Coronary artery (tissue), 2 donors: ENCODE data around the gene UMAD1.

Source experiments
- DNase-seq: peaks from one replicate; pipeline ENCODE4 v3.0.0-alpha.2; 2017; ENCODE audit warnings: low spot score
- H3K27ac ChIP-seq, 2 donors: fragments of 200-600 bp; sonication (generic); one replicate each; pipeline ENCODE4 v1.5.1; 2016 to 2019
- H3K4me3 ChIP-seq: fragments of 200-600 bp; sonication (generic); 2 replicates; pipeline ENCODE4 v1.5.1; 2016; ENCODE audit warnings: mild to moderate bottlenecking, moderate library complexity
- TF ChIP-seq, protein P1 (sequence below): fragments of 200-600 bp; sonication (generic); IDR thresholded peaks from one replicate; pipeline ENCODE4 v1.5.1; 2019; ENCODE audit warnings: antibody characterized with exemption

The UMAD1 gene

DNA sequence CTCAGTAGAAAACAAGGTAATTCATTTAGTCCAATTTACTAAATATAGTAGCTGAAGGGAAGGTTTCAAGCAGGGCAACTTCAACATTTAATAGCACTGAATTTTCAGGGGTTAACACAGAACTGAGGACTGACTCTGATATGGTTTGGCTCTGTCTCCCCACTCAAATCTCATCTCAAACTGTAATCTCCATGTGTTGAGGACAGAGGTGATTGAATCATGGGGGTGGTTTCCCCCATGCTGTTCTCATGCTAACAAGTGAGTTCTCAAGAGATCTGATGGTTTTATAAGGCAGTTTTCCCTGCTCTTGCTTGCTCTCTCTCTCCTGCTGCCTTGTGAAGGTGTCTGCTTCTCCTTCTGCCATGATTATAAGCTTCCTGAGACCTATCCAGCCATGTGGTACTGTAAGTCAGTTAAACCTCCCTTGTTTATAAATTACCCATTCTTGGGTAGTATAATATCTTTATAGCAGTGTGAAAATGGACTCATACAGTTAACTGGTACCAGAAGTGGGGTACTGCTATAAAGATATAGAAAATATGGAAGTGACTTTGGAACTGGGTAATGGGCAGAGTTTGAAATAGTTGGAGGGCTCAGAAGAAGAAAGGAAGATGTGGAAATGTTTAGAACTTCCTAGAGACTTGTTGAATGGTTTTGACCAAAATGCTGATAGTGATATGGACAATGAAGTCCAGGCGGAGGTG lies 9.8 kb upstream of the UMAD1 start:
- H3K4me3 ChIP-seq = no peak overlapping the region
- no peak for DNase-seq
- TF ChIP-seq, protein P1, sequence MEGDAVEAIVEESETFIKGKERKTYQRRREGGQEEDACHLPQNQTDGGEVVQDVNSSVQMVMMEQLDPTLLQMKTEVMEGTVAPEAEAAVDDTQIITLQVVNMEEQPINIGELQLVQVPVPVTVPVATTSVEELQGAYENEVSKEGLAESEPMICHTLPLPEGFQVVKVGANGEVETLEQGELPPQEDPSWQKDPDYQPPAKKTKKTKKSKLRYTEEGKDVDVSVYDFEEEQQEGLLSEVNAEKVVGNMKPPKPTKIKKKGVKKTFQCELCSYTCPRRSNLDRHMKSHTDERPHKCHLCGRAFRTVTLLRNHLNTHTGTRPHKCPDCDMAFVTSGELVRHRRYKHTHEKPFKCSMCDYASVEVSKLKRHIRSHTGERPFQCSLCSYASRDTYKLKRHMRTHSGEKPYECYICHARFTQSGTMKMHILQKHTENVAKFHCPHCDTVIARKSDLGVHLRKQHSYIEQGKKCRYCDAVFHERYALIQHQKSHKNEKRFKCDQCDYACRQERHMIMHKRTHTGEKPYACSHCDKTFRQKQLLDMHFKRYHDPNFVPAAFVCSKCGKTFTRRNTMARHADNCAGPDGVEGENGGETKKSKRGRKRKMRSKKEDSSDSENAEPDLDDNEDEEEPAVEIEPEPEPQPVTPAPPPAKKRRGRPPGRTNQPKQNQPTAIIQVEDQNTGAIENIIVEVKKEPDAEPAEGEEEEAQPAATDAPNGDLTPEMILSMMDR = no peak
- no peak overlapping the region for H3K27ac ChIP-seq

DNA sequence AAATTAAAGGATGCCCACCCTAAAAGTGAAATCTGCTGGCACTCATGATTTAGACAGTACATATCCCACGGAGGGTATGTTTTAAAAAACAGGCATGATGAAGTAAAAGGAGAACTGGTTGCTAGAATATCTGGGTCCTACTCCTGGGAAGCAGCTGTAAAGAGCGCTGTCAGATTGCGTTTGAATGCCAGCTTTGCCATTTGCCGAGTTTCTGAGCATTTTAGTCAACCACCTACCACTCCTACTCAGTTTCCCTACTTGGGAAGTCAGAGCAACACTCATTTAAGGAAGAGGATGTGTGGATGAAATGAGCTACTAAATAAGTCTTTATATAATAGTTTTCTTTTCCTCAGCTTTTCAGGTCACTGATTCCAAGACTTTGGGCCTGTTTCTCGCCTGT lies 1.1 kb upstream of the UMAD1 start:
- Histone ChIP-seq H3K27ac (no peak overlapping the region), H3K4me3 (peak overlapping the region; percentile 92)
- TF ChIP-seq, protein P1 = no peak
- no peak for DNase-seq

DNA sequence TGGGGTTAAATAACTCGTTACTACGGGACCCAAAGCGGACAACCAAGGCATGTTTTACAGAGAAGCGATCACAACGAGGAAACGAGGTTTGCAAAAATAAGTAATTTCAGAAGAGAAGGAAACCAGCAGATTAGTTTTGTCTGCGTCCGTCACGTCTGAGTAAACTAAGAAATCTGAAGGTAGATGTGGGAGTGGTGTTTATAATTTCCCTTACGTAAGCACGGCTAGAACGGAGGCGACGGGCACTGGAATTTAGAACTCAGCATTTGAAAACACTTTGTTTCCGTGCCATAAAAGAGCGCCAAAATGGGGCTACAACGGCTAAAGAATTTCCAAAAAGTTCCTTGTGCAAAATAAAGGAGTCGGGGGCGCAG lies 718 bp upstream of the UMAD1 start:
- TF ChIP-seq, protein P1 = no peak
- peak overlapping the region; percentile 92 for H3K4me3 ChIP-seq
- DNase-seq = no peak
- peak overlapping the region; percentile 54 to 93 for H3K27ac ChIP-seq

DNA sequence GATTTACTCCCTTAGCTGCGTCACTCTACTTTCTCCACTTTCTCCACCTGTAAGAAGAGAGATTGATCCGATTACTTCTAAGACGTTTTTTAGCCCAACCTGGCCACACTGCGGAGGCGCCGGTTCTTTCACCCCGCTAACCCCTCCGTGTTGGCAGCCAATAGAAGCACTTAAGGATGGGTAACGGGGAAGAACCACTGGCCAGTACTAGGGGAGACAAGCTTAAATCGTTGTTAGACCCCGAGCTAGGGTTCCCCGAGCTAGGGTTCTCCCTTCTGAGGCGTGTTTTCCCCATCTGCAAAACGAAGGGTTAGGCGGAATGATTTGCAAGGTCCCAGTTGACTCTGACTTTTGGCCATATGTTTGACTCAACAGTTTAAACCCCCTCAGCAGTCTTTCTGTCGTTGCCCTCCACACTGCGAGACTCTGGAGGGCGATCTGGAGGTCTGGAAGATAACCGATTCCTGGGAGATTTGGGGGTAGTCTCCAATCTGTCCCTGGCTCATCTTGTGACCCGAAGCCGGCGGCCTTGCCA lies 644 bp downstream of the UMAD1 start:
- Histone ChIP-seq H3K4me3 (peak overlapping the region; percentile 92), H3K27ac (peak overlapping the region; percentile 78 to 93)
- TF ChIP-seq, protein P1 = no peak
- no peak for DNase-seq

DNA sequence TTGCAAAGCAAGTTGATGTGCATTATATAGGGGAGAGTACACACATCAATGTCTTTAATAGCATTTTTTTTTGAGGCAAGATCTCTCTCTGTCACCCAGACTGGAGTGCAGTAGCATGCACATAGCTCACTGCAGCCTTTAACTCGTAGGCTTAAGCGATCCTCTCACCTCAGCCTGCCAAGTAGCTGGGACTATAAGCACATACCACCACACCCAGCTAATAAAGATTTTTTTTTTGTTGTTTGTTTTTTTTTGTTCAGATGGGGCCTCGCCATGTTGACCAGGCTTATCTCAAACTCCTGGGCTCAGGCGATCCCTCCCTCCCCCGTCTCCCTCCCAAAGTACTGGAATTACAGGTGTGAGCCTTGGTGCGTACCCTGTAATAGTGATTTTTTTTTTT lies 1.5 kb downstream of the UMAD1 start:
- TF ChIP-seq, protein P1 = no peak
- Histone ChIP-seq H3K4me3 (peak overlapping the region; percentile 92), H3K27ac (no peak overlapping the region)
- DNase-seq = no peak

DNA sequence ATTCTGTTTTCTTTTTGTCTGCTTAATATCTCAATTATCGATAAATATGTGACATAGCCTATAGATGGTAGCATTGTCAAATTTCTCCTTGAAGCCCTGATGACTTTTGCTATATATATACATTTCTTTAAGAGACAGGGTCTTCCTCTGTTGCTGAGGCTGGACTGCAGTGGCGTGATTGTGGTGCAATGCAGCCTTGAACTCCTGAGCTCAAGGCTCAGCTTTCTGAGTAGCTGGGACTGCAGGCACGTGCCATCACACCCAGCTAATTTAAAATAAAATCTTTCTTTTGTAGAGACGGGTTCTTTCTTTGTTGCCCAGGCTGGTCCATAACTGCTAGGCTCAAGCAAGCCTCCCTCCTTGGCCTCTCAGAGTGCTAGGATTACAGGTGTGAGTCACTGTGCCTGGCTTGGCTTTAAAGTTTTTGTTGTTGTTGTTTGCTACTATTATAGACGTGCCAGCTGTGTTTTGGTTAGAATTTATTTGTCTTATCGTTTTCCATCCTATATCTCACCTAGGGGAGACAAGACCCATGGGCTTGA lies 7.0 kb downstream of the UMAD1 start:
- no peak for DNase-seq
- no peak overlapping the region for H3K27ac ChIP-seq
- no peak overlapping the region for H3K4me3 ChIP-seq
- TF ChIP-seq, protein P1 = no peak

DNA sequence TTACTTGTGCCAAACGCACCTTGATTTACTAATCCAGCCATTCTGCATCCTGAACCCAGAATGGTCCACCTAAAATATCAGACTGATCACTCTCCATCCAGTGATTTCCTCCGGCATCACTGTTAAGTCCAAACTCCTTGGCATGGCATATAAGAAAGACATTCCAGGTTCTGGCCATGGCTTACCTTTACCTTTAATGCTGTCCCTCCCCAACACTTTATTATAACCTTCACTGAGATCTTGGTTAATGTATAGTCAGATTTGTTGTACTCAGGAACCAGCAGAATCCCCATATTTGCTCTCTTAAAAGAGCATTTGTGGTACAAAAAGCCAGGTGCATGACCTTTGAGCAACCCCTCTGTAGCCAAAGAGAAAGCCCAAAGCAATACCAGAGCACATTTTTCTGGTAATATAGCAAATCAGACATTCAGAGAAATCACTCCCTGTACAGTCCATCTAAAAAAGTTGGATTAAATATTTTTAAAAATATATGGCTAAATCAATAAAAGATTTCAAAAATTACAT lies 10.2 kb downstream of the UMAD1 start:
- no peak overlapping the region for H3K4me3 ChIP-seq
- TF ChIP-seq, protein P1 = no peak
- no peak overlapping the region for H3K27ac ChIP-seq
- DNase-seq = no peak
